Esophagus muscularis mucosa (tissue), 4 donors: ENCODE results near the gene ORM1.

Experiments
- EP300 ChIP-seq: sonication (generic); formaldehyde crosslinking; IDR thresholded peaks from one replicate; pipeline ENCODE4 v1.6.1; 2017; ENCODE audit warnings: antibody characterized with exemption
- POLR2A ChIP-seq: fragments of 450-650 bp; IDR thresholded peaks from one replicate; pipeline ENCODE4 v1.6.1; 2017; ENCODE audit warnings: antibody characterized with exemption, moderate library complexity, mild to moderate bottlenecking, low read depth
- TF ChIP-seq, protein P1 (sequence below), 3 experiments: fragments of 200-600 bp in 2 of 3; fragments of 450-650 bp in 1 of 3; sonication (generic) in 2 of 3; IDR thresholded peaks; one replicate each; pipeline ENCODE4 v1.5.1; 2017 to 2019; ENCODE audit warnings: antibody characterized with exemption in 3 of 3, mild to moderate bottlenecking in 2 of 3, moderate library complexity in 1 of 3

DNA sequence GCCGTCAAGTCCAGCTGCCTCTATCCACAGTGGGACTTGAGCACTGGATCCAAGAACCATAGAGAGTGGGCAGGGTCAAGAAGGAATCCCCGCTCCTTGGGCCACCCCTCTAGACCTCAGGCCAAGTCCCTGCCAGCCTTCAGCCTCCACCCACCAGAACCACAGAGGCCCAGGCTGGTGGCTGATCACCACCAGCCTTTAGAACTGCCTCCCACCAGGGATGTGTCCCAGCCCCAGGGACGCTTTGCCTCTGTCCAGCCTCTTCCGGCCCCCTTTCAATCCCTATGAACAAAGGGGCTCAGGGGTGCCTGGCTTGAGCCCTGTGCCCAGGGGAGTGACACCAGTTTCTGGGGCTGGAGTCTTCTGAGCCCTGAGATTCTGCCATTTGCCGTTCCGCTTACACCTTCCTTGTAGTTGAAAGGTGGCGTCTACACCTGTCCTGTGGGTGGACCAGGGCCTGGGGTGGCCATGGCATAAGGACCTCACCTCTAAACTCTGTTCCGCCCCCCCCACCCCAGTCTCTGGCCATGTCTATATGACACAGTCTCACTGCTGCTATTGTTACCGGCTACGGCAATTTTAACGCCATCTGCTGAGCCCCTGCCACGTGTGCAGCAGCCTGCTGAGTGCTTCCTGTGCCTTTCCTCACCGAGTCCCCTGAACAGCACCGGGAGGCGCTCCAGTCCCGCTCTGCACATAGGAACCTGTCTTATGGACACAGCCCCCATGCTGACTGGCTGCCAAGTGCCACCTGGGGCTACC is 35.7 kb upstream of the ORM1 start:
- TF ChIP-seq, protein P1, sequence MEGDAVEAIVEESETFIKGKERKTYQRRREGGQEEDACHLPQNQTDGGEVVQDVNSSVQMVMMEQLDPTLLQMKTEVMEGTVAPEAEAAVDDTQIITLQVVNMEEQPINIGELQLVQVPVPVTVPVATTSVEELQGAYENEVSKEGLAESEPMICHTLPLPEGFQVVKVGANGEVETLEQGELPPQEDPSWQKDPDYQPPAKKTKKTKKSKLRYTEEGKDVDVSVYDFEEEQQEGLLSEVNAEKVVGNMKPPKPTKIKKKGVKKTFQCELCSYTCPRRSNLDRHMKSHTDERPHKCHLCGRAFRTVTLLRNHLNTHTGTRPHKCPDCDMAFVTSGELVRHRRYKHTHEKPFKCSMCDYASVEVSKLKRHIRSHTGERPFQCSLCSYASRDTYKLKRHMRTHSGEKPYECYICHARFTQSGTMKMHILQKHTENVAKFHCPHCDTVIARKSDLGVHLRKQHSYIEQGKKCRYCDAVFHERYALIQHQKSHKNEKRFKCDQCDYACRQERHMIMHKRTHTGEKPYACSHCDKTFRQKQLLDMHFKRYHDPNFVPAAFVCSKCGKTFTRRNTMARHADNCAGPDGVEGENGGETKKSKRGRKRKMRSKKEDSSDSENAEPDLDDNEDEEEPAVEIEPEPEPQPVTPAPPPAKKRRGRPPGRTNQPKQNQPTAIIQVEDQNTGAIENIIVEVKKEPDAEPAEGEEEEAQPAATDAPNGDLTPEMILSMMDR (IDR thresholded peaks at IDR 0.05): no peak
- no peak for TF ChIP-seq EP300
- no peak for TF ChIP-seq POLR2A
